ENCODE data around the gene MUC4.
"Not testable (repeated sequence)": the region's sequence is repeated elsewhere in the genome, so short reads cannot be mapped to it uniquely, and the experiment has no call there.

- not testable (repeated sequence) for TF ChIP-seq EZH2 (IDR thresholded peaks at IDR 0.05; ENCODE audit: insufficient read depth, poor library complexity, severe bottlenecking); EZH2phosphoT487 (IDR thresholded peaks at IDR 0.05; ENCODE audit: insufficient read depth, low read depth)
These were observed 4.7 kb upstream of the MUC4 start for GRCh38 chr3:195816276-195816913.
